Activated CD8-positive, alpha-beta memory T cell treated with anti-CD3 and anti-CD28 coated beads, Interleukin-2, amount 50 U/mL, for 48 hours (primary cell): ENCODE results near the gene DLAT.
"Not testable (repeated sequence)": the region's sequence is repeated elsewhere in the genome, so short reads cannot be mapped to it uniquely, and the experiment has no call there.

Experiments used
- DNase-seq: peaks from one replicate; pipeline ENCODE4 v3.0.0-alpha.2; 2020

DLAT gene

DNA sequence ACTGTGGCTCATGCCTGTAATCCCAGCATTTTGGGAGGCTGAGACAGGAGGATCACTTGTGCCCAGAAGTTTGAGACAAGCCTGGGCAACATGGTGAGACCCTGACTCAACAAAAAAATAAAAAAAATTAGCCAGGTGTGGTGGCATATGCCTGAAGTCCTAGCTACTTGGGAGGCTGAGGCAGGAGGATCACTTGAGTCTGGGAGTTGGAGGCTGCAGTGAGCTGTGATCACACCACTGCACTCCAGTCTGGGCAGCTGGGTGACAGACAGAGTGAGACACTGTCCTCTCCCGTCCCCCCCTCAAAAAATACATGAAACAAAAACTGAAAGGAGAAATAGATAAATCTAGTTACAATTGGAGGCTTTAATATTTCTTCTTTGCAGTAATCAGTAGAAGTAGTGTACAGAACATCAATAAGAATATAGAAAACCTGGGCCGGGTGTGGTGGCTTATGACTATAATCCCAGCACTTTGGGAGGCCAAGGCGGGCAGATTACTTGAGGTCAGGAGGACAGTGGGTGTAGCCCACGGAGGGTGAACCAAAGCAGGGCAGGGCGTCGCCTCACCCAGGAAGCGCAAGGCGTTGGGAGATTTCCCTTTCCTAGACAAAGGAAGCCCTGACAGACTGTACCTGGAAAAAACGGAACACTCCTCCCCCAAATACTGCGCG, 19.6 kb upstream of the DLAT start:
- DNase-seq: no peak

DNA sequence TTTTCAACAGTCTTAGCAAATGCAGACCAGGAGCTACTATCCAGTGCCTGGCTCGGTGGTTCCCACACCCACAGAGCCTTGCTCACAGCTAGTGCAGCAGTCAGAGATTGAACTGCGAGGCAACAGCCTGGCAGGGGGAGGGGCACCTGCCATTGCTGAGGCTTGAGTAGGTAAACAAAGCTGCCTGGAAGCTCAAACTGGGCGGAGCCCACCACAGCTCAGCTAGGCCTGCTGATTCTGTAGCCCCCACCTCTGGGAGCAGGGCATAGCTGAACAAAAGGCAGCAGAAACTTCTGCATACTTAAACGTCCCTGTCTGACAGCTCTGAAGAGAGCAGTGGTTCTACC, 19.1 kb upstream of the DLAT start:
- not testable (repeated sequence) for DNase-seq

DNA sequence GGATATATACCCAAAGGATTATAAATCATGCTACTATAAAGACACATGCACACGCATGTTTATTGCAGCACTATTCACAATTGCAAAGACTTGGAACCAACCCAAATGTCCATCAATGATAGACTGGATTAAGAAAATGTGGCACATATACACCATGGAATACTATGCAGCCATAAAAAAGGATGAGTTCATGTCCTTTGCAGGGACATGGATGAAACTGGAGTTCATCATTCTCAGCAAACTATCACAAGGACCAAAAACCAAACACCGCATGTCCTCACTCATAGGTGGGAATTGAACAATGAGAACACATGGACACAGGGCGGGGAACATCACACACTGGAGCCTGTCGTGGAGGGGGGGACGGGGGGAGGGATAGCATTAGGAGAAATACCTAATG, 13.8 kb upstream of the DLAT start:
- not testable (repeated sequence) for DNase-seq

DNA sequence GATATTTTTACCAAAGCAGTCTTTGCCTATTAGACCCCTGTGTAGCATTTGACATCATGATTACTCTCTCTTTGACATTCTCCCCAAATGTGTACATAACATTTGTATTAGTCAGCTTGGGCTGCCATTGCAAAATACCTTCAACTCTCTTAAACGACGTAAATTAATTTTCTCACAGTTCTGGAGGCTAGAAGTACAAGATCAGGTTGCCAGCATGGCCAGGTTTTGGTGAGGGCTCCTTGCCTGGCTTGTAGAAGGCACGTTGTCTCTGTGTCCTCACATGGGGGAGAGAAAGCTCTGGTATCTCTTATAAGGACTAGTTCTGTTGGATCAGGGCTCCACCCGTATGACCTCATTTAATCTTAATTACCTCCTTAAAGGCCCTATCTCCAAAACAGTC, 12.3 kb upstream of the DLAT start:
- DNase-seq: no peak

DNA sequence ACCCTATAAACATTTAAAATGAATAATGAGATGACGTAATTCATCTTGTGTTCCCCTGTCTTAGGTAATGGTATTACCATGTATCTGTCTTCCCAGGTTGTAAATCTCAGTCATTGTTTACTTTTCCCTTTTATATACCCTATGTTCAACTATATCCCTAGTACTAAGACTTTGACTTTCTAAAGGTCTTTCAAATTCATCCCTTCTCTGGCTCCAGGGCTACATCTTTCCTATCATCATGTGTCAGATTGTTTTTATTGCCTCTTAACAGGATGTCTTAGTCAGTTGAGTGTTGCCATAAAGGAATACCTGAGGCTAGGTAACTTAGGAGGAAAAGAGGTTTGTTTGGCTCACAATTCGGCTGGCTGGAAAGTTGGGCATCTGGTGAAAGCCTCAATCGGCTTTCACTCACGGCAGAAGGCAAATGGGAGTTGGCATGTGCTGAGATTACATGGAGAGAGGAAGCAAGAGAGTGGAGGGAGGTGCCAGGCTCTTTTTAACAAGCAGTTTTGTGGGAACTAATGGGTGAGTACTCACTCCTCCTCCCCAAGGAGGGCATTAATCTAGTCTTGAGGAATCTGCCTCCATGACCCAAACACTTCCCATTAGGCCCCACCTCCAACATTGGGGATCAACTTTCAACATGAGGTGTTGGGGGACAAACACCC, 11.6 kb upstream of the DLAT start:
- no peak for DNase-seq

DNA sequence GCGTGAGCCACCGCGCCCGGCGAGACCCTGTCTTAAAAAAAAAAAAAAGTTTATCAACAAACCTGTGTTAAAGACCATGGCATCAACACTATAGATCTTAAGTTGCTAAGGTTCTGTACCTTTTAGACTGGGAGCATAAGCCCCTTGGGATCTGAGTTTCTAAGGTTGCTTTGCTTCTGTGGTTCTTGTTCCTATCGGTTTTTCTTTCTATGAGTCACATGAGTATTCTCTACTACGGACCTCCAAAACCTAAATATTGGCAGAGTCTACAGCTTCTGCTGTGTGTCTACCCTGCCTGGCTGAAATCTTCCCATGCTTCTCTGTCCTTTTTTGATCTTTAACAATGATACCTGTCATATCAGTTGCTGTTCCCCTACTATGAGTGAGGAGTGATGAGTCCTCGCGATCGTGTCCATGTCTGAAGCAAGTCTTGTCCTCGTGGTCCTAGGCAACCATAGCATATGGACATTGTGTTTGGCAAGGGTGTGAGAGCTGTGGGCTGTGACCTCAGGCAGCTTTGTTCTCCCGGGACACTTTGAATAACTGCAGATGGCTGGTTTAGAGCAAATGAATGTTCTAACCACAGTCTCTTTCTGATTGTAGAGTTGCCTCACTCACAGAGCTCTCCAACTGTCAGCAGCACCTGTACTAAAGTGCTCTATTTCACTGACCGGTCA, 9.0 kb upstream of the DLAT start:
- no peak for DNase-seq

DNA sequence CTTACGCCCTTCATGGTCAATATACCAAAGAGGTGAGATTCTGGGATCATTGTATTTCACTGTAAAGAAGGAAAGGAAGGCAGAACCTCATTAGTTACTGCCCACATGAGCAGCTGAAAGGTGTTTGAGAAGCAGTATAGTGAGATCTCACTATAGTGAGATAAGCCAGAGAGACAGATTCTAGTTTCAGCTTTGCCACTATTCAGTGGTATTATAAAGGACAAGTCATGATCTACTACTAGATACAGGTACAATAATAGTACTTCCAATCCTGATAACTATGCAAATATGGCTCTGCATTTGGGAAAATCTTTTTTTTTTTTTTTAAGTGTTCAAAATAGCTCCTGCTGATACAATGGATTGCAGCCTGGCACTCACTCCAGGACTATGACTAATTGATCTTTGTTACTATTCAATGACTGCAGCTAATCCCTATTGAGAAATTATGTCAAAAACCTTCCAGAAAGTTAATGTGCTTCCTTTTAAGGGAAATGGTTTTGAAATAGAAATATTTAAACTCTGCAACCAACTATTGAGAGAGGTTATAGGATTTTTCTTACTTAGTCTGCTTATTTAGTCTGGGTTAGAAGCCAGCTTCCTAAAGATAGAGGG, 8.3 kb upstream of the DLAT start:
- DNase-seq: no peak

DNA sequence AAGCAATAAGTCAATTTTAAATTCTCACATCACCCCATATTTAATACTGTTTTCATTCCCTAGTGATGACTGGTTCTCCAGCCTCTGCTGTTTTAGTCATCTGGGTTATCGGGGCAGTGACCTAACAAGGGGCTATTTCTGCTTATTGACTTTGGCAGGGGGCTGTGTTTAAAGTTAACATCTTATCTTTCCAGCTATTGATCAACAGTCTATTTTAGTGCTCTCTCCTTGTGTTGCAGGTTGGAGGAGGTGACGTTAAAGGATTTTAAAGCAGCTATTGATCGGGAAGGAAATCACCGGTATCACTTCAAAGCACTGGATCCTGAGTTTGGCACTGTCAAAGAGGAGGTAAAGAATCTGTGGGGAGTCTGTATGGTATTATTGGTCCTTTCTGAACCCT, 7.7 kb upstream of the DLAT start:
- DNase-seq: no peak

DNA sequence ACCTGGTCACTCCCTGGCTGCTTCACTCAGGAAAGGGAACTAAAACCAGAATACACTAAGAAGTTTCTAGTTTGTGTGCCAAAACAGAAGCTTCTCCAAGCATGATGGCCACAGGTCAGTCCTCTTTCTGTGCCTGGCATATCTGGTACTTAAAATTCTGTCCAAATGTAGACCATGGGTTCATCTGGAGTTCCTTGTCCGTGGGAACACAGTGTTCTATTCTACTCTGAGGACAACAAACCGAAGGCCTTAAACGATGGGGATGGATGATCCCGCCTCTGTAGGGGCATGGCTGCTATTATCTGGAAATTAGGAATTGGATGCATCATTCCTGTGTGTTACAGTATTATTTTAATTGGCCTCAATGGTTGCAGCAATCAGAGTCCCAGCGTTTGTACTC, 6.1 kb upstream of the DLAT start:
- no peak for DNase-seq

DNA sequence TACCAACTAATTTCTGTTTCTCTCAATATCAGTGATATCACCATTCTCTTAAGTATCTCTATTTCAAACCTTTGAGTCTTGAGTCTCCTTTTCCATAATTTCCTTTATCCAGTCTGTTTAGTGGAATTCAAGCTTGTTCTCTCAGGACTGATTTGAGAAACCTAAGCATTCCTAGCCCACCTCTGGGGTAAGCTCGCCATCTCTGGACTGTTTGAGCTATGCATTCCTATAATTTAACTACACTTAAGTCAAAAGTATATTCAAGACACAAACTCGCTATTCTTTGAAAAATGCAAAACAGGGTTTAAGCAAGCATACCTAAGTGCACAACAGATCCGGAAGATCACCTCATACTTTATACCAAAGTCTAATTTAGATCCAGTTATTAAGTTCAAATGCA, 2.1 kb upstream of the DLAT start:
- no peak for DNase-seq

DNA sequence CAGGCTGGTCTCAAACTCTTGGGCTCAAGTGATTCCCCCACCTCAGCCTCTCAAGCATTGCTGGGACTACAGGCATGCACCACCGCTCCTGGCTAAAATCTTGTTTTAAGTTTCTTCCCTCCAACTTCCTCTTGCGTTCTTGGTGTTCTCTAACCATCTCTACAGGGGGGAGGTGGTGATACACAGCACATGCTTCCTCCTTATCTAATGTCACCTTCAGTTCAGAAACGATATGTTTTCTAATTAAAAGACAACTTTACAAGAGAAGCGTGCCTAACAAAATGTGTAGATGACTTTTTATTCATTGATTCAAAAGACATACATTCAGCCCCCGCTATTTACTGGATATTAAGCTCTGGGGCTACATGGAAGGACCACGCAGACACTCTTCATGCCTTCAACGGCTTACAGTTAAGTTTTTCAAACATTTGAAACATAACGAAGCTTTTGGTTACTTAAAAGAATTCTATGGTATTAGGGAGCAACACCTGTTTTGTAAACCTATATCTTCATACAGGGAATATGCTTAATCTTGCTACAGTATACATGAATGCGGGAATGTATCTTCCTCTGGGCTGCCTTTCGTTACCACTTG, 933 bp upstream of the DLAT start:
- DNase-seq: no peak

DNA sequence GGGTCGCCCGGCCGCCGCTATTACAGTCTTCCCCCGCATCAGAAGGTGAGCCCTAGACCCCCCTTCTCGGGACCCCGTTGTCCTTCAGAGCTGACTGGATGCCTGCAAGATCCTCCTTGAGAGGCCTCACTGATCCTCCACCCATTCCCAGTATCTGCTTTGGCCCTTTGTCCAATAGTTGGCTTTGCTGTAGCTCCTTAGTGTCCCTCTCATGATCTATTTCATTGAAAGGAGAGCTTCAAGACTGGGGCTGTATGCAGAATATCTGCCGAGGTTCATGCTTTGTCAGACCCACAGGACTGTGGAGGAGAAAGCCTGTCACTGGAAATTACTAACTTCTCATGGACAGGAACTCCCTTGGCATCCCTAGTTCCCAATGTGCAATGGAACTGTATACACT, 499 bp downstream of the DLAT start:
- DNase-seq: no peak

DNA sequence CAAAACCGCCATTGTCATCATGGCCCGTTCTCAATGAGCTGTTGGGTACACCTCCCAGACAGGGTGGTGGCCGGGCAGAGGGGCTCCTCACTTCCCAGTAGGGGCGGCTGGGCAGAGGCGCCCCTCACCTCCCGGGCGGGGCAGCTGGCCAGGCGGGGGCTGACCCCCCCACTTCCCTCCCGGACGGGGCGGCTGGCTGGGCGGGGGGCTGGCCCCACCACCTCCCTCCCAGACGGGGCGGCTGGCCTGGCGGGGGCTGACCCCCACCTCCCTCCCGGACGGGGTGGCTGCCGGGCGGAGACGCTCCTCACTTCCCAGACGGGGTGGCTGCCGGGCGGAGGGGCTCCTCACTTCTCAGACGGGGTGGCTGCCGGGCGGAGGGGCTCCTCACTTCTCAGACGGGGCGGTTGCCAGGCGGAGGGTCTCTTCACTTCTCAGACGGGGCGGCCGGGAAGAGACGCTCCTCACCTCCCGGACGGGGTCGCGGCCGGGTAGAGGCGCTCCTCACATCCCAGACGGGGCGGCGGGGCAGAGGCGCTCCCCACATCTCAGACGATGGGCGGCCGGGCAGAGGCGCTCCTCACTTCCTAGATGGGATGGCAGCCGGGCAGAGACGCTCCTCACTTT, 1.7 kb downstream of the DLAT start:
- DNase-seq: not testable (repeated sequence)

DNA sequence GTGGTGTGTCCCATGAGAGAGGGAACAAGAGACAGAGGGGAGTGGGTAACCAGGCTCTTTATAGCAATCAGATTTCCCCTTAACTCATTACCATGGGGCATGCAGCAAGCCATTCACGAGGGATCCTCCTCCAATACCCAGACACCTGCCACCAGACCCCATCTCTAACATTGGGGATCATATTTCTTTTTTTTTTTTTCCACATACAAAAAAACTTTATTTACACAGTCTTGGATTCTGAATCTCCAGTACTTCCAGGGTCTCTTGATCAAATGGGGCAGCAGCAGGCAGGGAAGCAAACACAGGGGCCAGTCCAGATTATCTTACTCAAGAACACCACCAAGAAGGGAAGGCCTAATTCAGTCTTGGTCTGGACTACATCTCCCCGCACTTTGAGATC, 4.3 kb downstream of the DLAT start:
- DNase-seq: no peak

DNA sequence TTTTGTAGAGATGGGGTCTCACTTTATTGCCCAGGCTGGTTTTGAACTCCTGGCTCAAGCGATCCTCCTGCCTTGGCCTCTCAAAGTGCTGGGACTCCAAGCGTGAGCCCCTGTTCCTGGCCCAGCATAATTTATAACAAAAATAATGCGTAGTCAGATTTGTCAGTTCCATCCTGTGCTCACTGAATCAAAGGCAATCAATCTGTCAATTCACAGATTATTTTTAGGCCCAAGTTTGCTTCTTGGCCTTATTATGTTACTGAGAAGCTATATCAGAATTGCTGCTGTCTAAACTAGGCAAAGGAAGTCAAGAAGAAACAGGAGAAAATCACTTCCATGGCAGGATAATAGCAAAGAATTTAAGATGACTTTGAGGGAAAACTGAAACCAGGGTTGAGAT, 8.7 kb downstream of the DLAT start:
- no peak for DNase-seq

DNA sequence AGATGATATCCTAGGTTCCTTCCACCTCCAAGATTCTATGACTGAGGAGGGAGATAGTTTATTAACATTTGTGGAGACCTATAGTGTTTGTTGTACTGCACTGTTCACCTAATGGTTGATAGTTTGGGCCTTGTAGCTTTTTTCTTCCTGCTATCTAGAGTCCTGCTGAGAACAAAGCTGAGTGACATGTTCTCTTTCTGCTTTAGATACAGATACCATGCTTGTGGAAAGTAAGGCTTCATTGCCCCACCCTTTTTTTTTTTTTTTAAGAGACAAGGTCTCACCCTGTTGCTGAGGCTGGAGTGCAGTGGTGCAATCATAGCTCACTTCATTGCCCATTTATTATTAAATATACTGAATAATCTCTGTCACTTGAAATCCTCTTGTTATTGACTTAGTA, 12.3 kb downstream of the DLAT start:
- no peak for DNase-seq

DNA sequence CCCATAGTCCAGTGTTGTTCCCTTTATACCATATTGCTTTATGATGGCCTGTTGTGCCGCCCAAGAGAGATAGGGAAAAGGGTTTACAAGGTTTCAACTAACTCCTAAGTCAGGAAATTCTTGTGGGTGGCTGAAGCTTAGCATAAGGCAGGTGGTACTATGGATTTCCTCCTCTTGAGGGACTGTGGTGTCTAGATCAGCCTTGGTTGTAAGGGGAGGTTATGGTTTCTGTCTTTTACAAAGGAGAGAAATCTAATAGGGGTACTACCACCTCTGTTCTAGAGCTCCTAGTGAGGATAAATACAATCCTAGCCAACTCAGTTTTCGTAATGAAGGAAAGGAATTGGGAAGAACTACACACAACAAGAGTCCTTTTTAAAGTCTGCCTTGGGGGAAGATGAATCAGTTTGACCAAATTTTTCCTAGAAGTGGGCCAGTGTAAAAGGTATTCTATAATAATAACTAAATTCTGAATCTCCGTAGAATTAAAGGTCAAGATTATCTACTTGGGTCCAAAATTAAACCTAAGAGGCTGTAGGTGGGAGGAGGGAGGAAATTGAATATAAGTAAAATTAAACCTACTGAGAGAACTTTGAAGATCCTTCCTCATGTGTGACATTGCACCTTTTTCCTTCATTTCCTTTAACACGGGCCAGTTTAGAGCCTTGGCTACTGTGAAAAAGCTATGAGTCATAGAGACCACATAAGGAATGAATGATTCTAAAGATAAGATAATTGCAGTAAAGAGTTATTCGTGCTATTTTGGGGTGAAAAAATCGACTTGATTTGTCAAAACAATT, 17.2 kb downstream of the DLAT start:
- DNase-seq: no peak

DNA sequence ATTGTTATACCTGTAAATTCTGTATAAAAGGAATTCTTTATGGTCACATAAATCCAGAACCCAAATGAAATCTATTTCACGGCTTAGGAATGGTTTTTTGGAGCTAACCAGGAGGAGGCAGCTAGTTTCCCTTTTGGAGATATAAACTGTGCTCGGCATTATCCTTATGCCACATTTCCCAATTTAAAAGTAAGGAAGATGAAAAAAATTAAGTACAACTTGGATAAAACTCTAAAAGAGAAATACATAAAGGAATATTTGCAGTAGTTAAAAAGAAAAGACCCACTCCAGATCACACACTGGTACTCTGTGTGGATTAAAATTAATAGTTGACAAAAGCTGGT, 17.7 kb downstream of the DLAT start:
- DNase-seq: no peak

DNA sequence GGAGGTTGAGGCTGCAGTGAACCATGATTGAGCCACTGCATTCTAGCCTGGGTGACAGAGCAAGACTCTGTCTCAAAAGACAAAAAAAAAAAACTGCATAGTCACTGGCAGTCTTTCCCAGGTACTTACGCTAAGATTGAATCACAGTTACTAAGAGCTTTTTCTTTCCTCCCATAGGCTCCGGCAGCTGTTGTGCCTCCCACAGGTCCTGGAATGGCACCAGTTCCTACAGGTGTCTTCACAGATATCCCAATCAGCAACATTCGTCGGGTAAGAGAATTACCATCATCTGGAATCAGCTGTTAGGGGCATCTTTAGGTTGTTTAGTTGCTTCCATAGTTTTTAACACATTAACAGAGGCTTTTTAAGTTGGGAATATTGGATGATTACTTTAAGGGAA, 19.8 kb downstream of the DLAT start:
- no peak for DNase-seq

DNA sequence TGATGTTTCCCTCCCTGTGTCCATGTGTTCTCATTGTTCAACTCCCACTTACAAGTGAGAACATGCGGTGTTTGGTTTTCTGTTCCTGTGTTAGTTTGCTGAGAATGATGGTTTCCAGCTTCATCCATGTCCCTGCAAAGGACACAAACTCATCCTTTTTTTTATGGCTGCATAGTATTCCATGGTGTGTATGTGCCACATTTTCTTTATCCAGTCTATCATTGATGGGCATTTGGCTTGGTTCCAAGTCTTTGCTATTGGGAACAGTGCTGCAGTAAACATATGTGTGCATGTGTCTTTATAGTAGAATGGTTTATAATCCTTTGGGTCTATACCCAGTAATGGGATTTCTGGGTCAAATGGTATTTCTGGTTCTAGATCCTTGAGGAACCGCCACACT, 21.4 kb downstream of the DLAT start:
- DNase-seq: not testable (repeated sequence)

DNA sequence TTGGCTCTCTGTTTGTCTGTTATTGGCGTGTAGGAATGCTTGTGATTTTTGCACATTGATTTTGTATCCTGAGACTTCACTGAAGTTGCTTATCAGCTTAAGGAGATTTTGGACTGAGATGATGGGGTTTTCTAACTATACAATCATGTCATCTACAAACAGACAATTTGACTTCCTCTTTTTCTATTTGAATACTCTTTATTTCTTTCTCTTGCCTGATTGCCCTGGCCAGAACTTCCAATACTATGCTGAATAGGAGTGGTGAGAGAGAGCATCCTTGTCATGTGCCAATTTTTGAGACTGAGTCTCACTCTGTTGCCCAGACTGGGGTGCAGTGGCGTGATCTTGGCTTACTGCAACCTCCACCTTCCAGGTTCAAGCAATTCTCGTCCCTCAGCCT, 23.0 kb downstream of the DLAT start:
- not testable (repeated sequence) for DNase-seq

DNA sequence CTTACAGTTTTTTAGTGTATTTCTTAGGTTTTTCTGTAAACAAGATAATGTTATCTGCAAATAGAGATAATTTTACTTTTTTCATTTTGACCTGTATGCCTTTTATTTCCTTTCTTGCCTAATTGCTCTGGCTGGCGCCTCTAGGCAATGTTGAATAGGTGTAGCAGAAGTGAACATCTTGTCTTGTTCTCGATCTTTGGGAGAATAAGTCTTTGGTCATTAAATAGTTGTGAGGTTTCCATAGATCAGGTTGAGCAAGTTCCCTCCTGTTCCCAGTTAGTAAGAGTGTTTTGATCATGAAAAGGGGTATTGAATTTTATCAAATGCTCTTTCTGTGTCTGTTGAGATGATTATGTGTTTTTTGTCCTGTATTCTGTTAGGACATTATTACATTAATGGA, 24.6 kb downstream of the DLAT start:
- DNase-seq: no peak

DNA sequence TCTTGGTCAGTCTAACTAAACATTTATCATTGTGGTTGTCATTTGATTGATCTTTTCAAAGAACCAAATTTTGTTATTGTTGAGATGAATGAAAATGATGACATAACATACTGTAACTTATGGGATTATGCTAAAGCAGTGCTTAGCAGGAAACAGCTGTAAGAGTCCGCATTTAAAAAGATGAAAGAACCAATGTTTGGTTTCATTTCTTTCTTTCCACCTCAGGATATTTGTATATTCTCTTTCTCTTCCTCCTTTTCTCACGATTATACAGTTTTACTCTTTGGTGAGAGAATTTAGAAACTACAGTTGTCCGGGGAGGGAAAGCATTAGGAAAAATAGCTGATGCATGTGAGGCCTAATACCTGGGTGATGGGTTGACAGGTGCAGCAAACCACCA, 25.5 kb downstream of the DLAT start:
- DNase-seq: no peak
